Thyroid gland (tissue), 4 donors: ENCODE data around the gene NAV2. TPM values are rescaled to one million over a fixed set of nuclear protein-coding genes. Genes with fewer than 3 reads are reported as not detected.

Source experiments
- DNase-seq, 2 donors: peaks; one replicate each; pipeline ENCODE4 v3.0.0-alpha.2; 2019
- H3K27ac ChIP-seq, 3 donors: fragments of 200-600 bp; sonication (generic); 1 replicate in 2 of 3; 2 replicates in 1 of 3; pipeline ENCODE4 v1.5.1; 2016 to 2019; ENCODE audit warnings: mild to moderate bottlenecking in 1 of 3, moderate library complexity in 1 of 3
- H3K27me3 ChIP-seq: fragments of 200-600 bp; sonication (generic); one replicate; pipeline ENCODE4 v1.5.1; 2019
- H3K36me3 ChIP-seq, 2 donors: fragments of 200-600 bp; sonication (generic); one replicate each; pipeline ENCODE4 v1.5.1; 2016 to 2019
- H3K4me1 ChIP-seq, 2 donors: fragments of 200-600 bp; sonication (generic); one replicate each; pipeline ENCODE4 v1.5.1; 2017 to 2019
- H3K4me3 ChIP-seq, 3 donors: fragments of 200-600 bp; sonication (generic); replicated peaks in 1 of 3; 1 replicate in 2 of 3; 2 replicates in 1 of 3; pipeline ENCODE4 v1.5.1; 2016; ENCODE audit warnings: mild to moderate bottlenecking in 1 of 3
- H3K9me3 ChIP-seq: fragments of 200-600 bp; sonication (generic); one replicate; pipeline ENCODE4 v1.5.1; 2017
- CTCF ChIP-seq, 6 experiments: fragments of 200-600 bp in 3 of 6; fragments of 450-650 bp in 3 of 6; sonication (generic) in 3 of 6; IDR thresholded peaks; one replicate each; pipeline ENCODE4 v1.5.1; 2016 to 2019; ENCODE audit warnings: antibody characterized with exemption in 6 of 6, mild to moderate bottlenecking in 2 of 6, inconsistent platforms in 1 of 6, moderate library complexity in 1 of 6
- POLR2A ChIP-seq, 2 donors: fragments of 450-650 bp; IDR thresholded peaks; one replicate each; pipeline ENCODE4 v1.6.1; 2017; ENCODE audit warnings: antibody characterized with exemption in 2 of 2, mild to moderate bottlenecking in 2 of 2, moderate library complexity in 1 of 2
- WGBS, 2 donors: methylation state at CpG; one replicate each; pipeline ENCODE4 v1.1.5; 2017; 5-methylcytosine and 5-hydroxymethylcytosine counted together
- intact Hi-C: fragments of 100-400 bp; cut with DNase I; formaldehyde crosslinking; loops from one replicate; pipeline ENCODE4 v1.15.1; 2023
- total RNA-seq, 4 donors: library from RNA; depleted of rRNA; stranded (reverse); fragments of >200 nt; gene quantifications; one replicate each; pipeline ENCODE4 v1.2.3, GENCODE V29; 2016

NAV2 gene
- total RNA-seq, 4 donors from 2014 or later: 34.8 to 88.6 (median 54.5) TPM

DNA sequence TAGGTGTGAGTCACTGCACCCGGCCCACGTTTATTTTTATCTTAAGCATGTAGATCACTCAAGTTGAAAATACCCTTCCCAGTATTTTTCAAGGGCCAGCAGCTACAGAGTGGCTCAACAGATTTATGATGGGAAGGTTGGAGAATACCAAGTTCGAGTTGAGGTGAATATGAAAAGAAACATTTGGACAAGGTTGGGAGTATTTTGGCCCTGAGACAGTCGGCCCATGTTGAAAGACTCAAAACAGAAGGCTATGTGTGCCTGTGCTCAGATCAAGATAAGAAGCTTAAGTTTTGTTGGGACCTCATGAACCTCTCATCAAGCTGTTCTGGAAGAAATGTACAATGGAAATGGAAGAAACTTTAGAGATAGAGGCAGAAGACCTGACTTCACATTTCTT is 248.6 kb downstream of the NAV2 start:
- H3K36me3 ChIP-seq: no peaks in the 10 kb centered on the region
- H3K27ac ChIP-seq: no peak overlapping the region
- intact Hi-C loops: no loop called here
- DNase-seq: no peak
- 76 to 78% methylated on average over 4 of the region's 4 CpGs for WGBS, 2 donors
- no peaks in the 10 kb centered on the region for H3K9me3 ChIP-seq
- no peak for TF ChIP-seq POLR2A (IDR thresholded peaks at IDR 0.05)
- TF ChIP-seq CTCF (IDR thresholded peaks at IDR 0.05): no peak
- peaks cover 11 to 46% of the 10 kb centered on the region in 2 donors for H3K4me1 ChIP-seq
- no peaks in the 10 kb centered on the region for H3K27me3 ChIP-seq
- no peak overlapping the region for H3K4me3 ChIP-seq

DNA sequence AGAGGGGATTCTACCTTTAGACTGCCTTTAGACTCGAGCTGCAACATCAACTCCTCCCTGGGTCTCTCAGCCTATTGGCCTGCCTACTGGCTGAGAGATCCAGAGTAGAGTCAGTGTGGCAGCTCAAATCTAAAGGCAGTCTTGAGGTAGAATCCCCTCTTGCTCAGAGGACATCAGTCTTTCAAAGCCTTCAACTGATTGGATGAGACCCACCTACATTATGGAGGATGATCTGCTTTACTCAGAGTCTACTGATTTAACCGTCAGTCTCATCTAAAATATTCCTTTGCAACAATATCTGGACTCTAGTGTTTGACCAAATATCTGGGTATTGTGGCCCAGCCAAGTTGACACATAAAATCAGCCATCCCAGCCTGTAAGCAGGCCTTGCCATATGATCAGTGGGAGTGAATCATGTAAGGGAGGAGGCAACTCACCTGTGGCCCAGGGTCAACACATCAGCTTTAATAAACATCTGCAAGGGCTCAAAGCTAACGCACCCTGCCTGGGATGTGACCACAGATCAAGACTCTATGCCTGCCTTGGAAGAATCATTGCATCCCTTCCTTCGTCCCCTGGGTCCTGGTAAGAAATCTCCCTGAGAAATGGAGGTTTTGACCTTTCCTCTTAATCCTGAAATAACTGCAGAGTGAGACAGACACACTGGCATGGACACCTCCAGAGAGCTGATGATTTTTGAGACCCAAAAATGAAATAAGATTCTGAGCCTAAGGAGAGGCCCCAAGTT is 249.6 kb downstream of the NAV2 start:
- H3K4me3 ChIP-seq: no peak overlapping the region
- peaks cover 11 to 46% of the 10 kb centered on the region in 2 donors for H3K4me1 ChIP-seq
- TF ChIP-seq POLR2A (IDR thresholded peaks at IDR 0.05) (no peak), CTCF (IDR thresholded peaks at IDR 0.05) (no peak)
- no peaks in the 10 kb centered on the region for H3K36me3 ChIP-seq
- peak overlapping the region; percentile 43 to 76 (median 57) for H3K27ac ChIP-seq
- no peaks in the 10 kb centered on the region for H3K27me3 ChIP-seq
- intact Hi-C loops: no loop called here
- DNase-seq: no peak
- 90 to 93% methylated on average over 4 of the region's 4 CpGs for WGBS, 2 donors
- H3K9me3 ChIP-seq: no peaks in the 10 kb centered on the region

DNA sequence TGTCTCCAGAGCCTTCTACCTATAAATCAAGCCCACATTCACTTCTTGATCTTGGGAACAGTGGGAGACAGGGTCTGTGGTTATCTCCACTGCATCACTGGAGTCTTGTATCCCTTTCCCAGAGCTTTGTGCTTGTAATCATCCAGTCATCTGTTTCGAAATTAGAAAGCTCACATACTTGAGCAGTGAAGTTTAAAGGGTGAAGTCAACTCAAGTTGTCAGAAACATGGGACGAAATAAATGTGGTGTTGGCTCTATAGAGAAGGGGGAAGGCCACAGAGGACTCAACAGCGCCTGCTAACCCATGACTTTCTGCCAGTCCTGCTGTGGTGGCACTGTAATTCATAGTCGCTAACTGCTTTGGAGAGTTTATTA is 250.2 kb downstream of the NAV2 start:
- peak in 1 of 2 donors; percentile 42 for DNase-seq

DNA sequence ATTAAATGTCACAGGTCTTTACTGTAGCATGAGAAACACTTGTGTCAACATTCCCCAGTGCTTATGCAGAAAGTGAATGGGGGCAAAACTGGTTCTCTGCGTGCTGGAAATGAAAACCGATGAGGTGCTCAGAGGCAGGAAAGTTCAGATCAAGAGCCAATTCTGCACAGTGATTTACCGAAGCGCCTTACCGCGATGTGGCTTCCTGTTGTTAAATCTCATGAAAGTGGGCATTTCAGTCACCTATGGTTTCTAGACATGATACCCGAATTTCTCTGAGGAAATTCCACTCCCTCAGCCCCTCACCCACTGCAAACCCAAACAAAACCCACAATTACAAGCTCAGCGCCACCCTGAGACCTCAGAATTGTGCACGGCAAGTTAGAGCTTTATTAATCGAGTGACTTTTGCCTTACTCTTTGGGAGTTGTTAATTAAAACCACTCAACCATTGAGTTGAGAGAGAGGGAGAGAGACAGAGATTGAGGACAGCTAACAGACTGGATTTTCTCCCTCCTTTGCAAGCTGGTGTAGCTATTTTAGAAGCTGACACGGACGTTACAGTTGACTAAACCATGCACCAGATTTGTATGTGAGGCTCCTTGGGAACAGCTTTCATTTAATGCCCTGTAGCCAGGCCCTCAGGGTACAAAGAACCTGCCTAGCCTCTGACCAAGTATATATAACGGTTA is 251.2 kb downstream of the NAV2 start:
- no peaks in the 10 kb centered on the region for H3K36me3 ChIP-seq
- no peaks in the 10 kb centered on the region for H3K27me3 ChIP-seq
- no peak for TF ChIP-seq POLR2A (IDR thresholded peaks at IDR 0.05)
- no peak for TF ChIP-seq CTCF (IDR thresholded peaks at IDR 0.05)
- peak in 1 of 2 donors; percentile 30 for DNase-seq
- peak overlapping the region; percentile 43 to 76 (median 57) for H3K27ac ChIP-seq
- 39 to 51% methylated on average over 13 of the region's 13 CpGs for WGBS, 2 donors
- H3K9me3 ChIP-seq: no peaks in the 10 kb centered on the region
- H3K4me1 ChIP-seq: peaks cover 11 to 50% of the 10 kb centered on the region in 2 donors
- intact Hi-C loops: no loop called here
- H3K4me3 ChIP-seq: no peak overlapping the region

More for the DNA sequence above, 250.2 kb downstream of the NAV2 start:
- intact Hi-C loops: no loop called here
- 58 to 63% methylated on average over 4 of the region's 4 CpGs for WGBS, 2 donors
- Histone ChIP-seq H3K36me3 (no peaks in the 10 kb centered on the region), H3K27me3 (no peaks in the 10 kb centered on the region), H3K9me3 (no peaks in the 10 kb centered on the region), H3K4me3 (no peak overlapping the region), H3K27ac (peak overlapping the region; percentile 43 to 76 (median 57)), H3K4me1 (peaks cover 11 to 46% of the 10 kb centered on the region in 2 donors)
- TF ChIP-seq POLR2A (IDR thresholded peaks at IDR 0.05): no peak
- TF ChIP-seq CTCF (IDR thresholded peaks at IDR 0.05): no peak

GRCh38 chr11:19966441-19966840 is 253.8 kb downstream of the NAV2 start:
- intact Hi-C loops: no loop called here
- H3K27ac ChIP-seq: no peak overlapping the region
- H3K4me3 ChIP-seq: no peak overlapping the region
- WGBS, 2 donors: 89 to 92% methylated on average over 4 of the region's 4 CpGs
- no peaks in the 10 kb centered on the region for H3K9me3 ChIP-seq
- no peaks in the 10 kb centered on the region for H3K27me3 ChIP-seq
- H3K36me3 ChIP-seq: no peaks in the 10 kb centered on the region
- H3K4me1 ChIP-seq: peaks cover 11 to 45% of the 10 kb centered on the region in 2 donors
- TF ChIP-seq POLR2A (IDR thresholded peaks at IDR 0.05): no peak
- no peak for TF ChIP-seq CTCF (IDR thresholded peaks at IDR 0.05)
- no peak for DNase-seq
